ENCODE data around the gene KCNV2.

KCNV2 gene

GRCh38 chr9:2749485-2749884, 32.2 kb downstream of the KCNV2 start:
- no peak for DNase-seq (ENCODE audit: low read depth)
- no peak for TF ChIP-seq MYC (IDR thresholded peaks at IDR 0.05; ENCODE audit: low read depth, low read length)
- TF ChIP-seq CTCF (IDR thresholded peaks at IDR 0.05; ENCODE audit: low read depth, low read length) = no peak
- no peak for TF ChIP-seq MAX (IDR thresholded peaks at IDR 0.05; ENCODE audit: low read depth, low read length)
- no peak for TF ChIP-seq POLR2A (IDR thresholded peaks at IDR 0.05; ENCODE audit: extremely low read depth, insufficient read length)
- H3K4me3 ChIP-seq (ENCODE audit: low read depth, low read length) = no peak overlapping the region

GRCh38 chr9:2755285-2755684, 38.0 kb downstream of the KCNV2 start:
- TF ChIP-seq POLR2A (IDR thresholded peaks at IDR 0.05; ENCODE audit: extremely low read depth, insufficient read length) (no peak), MYC (IDR thresholded peaks at IDR 0.05; ENCODE audit: low read depth, low read length) (no peak), CTCF (IDR thresholded peaks at IDR 0.05; ENCODE audit: low read depth, low read length) (no peak), MAX (IDR thresholded peaks at IDR 0.05; ENCODE audit: low read depth, low read length) (no peak)
- H3K4me3 ChIP-seq (ENCODE audit: low read depth, low read length) = no peak overlapping the region
- DNase-seq (ENCODE audit: low read depth) = no peak

DNA sequence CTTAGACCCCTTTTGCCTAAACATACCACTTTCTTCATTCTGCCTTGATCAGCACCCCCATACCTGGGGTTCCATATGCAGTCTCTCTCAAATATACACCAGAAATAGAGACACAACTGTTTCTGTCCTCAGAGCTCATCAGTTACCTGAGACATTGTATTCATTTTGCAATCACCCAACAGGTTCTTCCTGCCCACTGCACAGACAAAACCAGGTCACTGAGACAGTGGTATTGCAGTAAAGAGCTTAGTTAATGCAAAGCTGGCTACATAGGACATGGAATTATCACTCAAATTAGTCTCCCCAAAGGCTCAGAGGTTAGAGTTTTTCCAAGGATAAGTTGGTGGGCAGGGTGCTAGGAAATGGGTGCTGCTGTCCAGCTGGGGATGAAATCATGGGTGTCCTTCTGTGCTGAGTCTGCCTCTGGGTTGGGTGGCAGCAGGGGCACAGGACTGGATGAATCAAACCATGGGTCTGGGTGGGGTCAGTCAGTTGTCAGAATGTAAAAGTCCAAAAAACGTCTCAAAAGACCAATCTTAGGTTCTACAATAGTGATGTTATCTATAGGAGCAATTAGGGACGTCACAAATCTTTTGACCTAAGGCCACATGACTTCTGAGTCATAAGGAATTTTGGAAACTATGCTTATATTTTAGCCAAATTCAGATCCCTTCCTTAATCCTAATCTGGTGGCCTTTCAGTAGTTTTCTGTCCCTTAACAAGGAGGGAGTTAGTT, 41.0 kb downstream of the KCNV2 start:
- TF ChIP-seq POLR2A (IDR thresholded peaks at IDR 0.05; ENCODE audit: extremely low read depth, insufficient read length) (no peak), MAX (IDR thresholded peaks at IDR 0.05; ENCODE audit: low read depth, low read length) (no peak), CTCF (IDR thresholded peaks at IDR 0.05; ENCODE audit: low read depth, low read length) (no peak), MYC (IDR thresholded peaks at IDR 0.05; ENCODE audit: low read depth, low read length) (no peak)
- no peak overlapping the region for H3K4me3 ChIP-seq (ENCODE audit: low read depth, low read length)
- no peak for DNase-seq (ENCODE audit: low read depth)

- TF ChIP-seq CTCF (IDR thresholded peaks at IDR 0.05; ENCODE audit: low read depth, low read length) (no peak), POLR2A (IDR thresholded peaks at IDR 0.05; ENCODE audit: extremely low read depth, insufficient read length) (no peak), MAX (IDR thresholded peaks at IDR 0.05; ENCODE audit: low read depth, low read length) (no peak), MYC (IDR thresholded peaks at IDR 0.05; ENCODE audit: low read depth, low read length) (no peak)
These were observed 41.7 kb downstream of the KCNV2 start for GRCh38 chr9:2758898-2759510.

DNA sequence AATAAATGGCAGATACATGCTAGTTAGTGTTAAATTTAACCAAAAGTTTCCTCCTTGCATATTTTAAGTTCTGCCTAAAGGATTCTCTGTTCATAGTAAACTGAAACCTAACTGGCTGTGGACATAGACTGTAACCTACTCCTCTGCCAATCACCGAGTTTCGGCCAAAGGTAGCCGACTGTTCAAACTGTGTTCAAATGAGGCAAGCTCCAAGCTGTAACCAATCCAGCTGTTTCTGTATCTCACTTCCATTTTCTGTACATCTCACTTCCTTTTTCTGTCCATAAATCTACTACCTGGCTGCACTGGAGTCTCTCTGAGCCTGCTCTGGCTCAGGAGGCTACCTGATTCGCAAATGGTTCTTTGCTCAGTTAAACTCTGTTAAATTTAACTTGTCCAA, 44.1 kb downstream of the KCNV2 start:
- no peak for TF ChIP-seq CTCF (IDR thresholded peaks at IDR 0.05; ENCODE audit: low read depth, low read length)
- no peak for TF ChIP-seq POLR2A (IDR thresholded peaks at IDR 0.05; ENCODE audit: extremely low read depth, insufficient read length)
- no peak for TF ChIP-seq MYC (IDR thresholded peaks at IDR 0.05; ENCODE audit: low read depth, low read length)
- TF ChIP-seq MAX (IDR thresholded peaks at IDR 0.05; ENCODE audit: low read depth, low read length) = no peak
- H3K4me3 ChIP-seq (ENCODE audit: low read depth, low read length) = no peak overlapping the region
- no peak for DNase-seq (ENCODE audit: low read depth)

More at GRCh38 chr9:2758898-2759510, 41.7 kb downstream of the KCNV2 start:
- H3K4me3 ChIP-seq (ENCODE audit: low read depth, low read length) = no peak overlapping the region
- no peak for DNase-seq (ENCODE audit: low read depth)
